Measurements from ENCODE around the gene DBH. TPM values are rescaled to one million over a fixed set of nuclear protein-coding genes. Genes with fewer than 3 reads are reported as not detected.
A peak's percentile ranks its signal among the peaks of the same experiment; 100 is the strongest.

The DBH gene
- polyA plus RNA-seq, 4 donors, result 0.77 to 2.3 (median 1.7) TPM

DNA sequence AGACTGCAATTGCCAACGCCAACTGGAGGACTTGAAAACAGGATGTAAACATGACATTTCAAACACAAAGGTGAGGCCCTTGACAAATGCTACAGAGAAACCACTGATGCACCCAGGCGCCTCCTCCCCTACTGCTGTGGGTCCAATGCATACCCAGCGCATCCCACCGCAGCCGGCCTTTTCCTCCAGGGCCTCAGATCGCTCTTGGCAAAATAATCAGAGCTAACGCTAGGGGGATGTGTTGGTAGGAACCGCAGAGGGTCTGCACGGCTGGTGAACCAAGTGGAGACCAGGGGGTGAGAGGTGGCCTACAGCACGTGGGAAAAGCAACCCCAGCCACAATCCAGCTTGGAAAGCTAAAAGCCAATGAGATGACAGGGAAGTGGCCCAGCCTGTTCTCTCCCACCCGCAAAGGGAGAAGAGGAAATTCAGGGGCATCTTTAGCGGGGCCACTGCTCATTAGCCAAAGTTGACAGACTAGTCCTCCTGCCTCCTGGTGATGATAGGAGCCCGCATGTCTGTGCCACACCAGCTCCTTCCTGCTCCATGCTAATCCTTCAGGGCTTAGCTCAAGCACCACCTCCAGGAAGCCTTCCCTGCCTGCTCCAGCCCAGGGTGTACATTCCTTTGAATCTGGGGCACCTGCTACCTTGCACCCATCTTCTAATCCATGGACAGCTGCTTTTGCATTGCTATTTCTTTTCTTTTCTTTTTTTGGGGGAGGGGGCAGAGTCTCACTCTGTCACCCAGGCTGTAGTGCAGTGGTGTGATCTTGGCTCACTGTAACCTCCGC lies 32.8 kb upstream of the DBH start:
- DNase-seq (ENCODE audit: low read depth in 4 of 4, low spot score in 3 of 4), result no peak

DNA sequence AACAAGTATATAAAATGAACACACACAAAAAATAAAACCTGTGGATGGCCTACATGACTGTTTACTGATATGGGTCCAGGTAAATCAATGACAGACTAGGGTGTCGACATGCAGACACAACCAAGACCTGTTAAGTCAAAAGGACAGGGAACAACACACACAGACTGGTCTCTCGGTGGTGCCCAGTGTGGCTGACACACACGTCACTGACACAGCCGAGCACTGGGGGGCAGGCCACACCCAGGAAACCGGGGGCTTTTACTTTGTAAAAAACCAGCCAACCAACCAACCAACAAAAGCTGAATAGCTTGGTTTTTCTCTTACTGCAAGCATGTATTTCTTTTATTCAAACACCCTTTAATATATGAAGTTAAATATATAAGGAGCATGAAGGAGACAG lies 31.9 kb upstream of the DBH start:
- no peak for DNase-seq (ENCODE audit: low read depth in 4 of 4, low spot score in 3 of 4)

DNA sequence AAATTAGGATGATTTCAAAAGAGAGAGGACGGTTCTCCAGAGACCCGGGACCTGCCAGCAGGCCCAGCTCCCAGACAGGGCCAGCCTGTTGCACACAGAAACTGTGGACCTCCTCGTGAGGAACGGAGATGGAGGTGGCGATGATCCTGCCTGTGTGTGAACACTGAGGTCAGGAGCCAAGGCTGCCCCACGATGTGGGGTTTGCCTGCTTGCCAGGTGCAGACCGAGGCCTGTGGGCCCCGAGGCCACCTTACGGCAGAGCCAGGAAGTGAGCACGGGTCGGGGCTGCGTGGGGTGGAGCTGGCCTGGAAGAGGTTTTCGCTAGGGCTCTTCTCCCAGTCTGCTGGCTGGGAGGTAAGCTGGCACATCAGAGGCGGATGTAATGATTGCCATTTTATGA lies 31.3 kb upstream of the DBH start:
- no peak for DNase-seq (ENCODE audit: low read depth in 4 of 4, low spot score in 3 of 4)

DNA sequence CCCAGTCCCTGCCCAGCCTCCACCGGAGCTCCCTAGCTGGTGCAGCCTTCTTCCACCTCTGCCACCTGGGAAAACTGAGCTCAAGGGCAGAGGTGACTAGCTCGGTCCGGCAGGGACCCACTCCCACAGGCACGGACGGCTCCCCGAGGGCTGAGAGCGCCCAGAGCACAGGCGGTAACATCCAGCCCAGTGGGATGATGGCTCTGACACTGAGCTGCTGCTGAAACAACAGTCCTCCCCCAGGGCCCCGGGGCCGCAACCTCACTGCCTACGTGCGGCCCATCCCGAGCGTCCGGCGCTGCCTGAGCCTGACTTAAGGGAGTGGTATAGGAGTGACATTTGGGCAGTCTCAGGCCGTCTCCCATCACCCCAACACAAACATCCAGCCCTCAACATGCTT lies 30.7 kb upstream of the DBH start:
- no peak for DNase-seq (ENCODE audit: low read depth in 4 of 4, low spot score in 3 of 4)

DNA sequence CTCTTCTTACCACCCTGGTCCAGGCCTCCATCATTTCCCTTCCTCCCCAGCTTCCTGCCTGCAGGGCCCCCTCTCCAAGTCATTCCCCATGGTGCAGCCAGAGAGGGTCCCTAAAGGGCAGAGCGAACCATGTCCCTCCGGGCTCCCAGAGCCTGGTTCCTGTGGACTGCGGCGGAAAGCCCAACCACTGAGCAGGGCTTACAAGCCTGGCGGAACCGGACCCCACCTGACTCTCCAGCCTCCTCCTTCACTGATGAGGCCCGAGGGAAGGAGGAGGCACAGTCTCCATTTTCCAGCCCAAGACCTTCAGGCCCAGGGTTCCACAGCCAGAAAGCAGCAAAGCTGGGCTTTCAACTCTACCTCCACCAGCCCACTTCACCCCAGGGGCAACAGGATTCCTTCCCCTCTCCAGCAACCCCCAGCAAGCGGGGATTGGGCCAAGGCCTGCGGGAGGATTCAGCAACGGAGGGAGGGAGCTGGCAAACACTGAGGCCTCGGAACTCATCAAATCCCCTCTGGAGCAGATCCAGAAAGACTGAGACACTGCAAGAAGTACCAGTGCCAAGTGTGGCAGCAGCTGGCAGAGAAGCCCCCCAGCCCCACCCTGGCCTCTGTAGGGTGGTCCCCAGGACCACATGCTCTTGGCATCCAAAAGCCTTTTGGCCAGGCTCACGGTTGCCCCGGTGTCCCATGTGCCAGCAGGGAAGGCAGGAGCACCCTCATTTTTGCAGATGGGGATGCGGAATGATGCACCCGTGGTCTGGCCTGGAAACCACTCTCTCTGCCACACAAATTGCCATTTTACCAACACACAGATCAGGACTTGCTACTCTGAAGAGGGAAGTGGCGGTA lies 30.1 kb upstream of the DBH start:
- DNase-seq (ENCODE audit: low read depth in 4 of 4, low spot score in 3 of 4), result no peak

DNA sequence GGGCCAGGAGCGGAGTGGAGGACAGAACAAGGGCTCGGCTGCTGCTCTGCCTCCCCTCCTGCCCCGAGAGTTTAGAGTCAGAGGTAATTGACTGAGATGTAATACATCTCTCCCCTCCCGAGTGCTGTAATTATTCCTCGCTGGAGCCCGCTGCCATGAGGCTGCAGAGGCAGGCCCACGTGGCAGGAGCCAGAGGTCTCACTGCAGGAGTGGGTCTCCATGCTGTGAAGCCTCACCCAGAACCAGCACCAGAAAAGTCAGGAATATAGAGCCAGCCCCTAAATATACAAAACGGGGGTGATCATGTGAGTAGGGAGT lies 29.5 kb upstream of the DBH start:
- no peak for DNase-seq (ENCODE audit: low read depth in 4 of 4, low spot score in 3 of 4)

DNA sequence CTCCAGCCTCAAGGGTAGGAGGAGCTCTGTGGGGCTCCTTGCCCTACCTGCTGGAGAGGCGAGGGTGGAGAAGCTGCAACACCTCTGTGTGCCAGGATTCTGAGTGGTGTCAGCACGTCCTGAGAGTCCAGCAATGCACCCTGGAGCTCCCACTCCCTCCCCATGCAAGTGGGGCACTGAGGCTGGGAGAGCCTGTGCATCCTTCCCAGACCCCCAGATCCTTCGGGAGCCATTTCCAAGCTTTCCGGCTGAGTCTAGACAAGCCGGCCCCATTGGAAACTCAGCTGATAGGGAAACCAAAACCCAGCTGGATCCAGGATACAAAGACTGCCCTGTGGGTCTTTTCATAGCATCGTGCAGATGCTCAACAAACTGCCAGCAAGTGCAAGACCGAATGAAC lies 28.8 kb upstream of the DBH start:
- DNase-seq (ENCODE audit: low read depth in 4 of 4, low spot score in 3 of 4), result no peak

DNA sequence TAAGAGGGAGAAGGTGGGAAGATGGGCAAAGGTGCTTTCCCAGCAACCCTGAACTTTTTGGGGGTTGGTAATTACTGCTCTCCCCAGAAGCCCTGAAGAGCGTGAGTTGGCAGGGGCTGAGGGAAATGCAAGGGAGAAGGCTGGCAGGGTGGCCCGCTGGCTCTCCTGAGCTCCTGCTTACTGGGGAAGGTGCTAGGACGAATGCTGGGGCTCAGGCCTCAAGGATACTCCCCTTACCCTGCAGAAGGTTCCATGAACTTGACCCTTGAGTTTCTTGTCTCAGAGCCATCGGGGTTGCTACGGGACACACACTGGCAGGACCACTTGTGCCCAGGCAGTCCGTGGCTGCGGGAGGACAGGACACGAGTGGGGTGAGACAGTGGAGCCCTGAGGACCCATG lies 28.2 kb upstream of the DBH start:
- no peak for DNase-seq (ENCODE audit: low read depth in 4 of 4, low spot score in 3 of 4)

DNA sequence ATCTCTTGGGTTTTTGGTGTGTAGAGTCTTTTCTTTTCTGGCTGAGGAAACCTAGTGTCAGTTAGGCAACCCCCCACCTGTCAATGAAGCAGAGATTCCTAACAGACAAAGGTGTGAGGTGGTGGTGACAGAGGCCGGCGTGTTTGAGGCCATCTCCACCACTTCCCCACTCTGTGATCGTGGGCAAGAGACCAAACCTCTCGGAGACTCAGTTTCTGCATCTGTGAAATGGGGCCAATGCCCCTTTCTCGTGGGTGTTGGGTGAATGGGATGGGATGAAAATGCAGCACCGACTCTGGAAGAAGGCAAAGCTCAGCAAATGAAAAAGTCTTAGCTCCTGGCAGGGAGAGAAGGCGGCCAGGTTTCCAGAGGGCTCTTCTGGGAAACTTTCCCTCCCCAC lies 27.8 kb upstream of the DBH start:
- no peak for DNase-seq (ENCODE audit: low read depth in 4 of 4, low spot score in 3 of 4)

DNA sequence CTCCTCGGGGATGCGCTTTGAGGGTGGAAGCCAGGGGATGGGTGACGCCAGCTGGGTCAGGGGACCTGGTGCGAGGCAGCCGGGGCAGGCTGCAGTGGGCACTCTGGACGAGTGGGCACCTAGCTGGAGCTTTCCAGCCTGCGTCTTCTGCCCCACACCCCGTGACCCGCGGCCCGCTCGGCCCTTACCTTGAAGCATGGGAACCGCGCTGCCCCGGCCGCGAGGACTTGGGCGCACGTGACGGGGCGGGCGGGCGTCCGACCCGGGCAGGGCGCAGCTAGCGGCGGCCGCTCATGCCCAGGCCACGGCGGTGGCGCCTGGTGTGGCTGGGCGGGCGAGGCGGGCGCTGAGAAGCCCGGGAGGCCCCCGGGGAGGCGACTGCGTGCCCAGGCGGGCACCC lies 27.3 kb upstream of the DBH start:
- DNase-seq (ENCODE audit: low read depth in 4 of 4, low spot score in 3 of 4), result no peak

DNA sequence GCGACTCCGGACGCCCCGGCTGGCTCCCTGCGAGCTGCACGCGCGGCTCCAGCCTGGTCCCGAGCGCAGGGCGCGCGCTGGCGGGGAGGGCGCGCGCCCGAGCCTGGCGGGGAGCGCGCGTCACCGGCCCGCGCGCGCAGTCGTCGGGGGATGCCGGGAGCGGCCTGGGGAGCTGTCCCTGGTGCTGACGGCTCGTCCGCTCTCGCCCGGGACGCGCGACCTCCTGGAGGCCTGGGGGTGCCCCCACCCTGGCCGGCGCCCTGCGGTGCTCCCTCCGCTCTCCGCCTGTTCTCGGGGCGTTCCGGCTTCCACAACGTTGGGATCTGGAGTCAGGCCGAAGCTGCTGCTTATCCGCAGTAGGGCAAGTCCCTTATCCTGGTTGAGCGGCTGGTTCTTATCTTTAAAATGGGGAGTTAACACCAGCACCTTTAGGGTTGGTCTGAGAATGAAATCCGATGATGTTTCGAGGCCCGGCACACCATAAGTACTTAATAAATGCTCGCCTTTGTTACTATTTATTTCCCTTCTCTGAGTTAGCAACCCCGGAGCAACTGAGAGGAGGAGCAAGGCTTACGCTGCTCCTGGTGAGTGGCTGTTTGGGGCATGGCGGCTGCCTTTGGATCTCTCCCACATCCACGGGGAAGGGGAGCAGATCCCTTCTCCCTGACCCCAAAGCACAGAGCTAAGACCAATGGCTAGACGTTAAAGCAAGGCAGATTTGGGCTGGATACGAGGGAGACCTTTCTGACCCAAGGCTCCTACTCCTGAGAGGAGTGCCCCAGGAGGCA lies 26.7 kb upstream of the DBH start, which contains the start of gene FAM163B:
Gene FAM163B, minus strand, starts transcription at position 79 of the 788 bp plus-strand sequence. CDS start 29,166 bp downstream, outside the sequence.
- peak in 3 of 4 donors; percentile 45 to 72 (median 55) for DNase-seq (ENCODE audit: low read depth in 4 of 4, low spot score in 3 of 4)

DNA sequence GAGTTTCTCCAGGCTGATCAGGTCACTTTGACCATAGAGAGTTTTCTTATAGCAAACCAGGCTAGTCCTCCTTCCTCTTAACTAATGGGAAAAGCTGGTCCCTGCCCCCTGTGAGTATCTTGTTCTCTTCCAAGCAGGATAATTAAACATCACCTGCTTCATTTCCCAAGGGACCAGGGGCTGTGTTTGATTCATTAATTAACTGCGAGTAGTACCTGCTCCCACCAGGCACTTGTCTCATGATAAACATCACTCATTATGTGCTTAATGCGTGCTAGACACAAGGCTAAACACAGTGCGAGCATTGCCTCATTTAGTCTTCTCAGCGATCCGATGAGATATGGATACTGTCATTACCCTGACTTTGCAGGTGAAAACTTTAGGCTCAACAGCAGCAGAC lies 25.3 kb upstream of the DBH start:
- no peak for DNase-seq (ENCODE audit: low read depth in 4 of 4, low spot score in 3 of 4)

DNA sequence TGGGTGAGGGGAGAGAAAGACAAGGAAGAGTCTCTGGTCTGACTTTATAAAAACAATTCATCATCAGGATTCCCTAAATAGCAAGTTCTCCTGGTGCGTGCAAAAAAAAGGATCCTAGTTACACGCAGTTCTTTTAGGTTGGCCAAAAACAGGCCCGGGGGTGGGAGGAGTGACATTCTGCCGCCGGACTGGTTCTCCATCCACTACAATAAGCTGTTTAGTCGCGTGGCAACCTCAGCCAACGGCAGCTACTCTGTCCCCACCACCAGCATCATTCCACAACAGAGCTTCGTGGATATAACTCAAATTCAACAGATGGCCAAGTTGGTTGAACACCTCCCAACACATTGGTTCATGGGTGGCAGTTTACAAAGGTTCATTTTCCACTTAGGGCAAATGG lies 24.1 kb upstream of the DBH start:
- DNase-seq (ENCODE audit: low read depth in 4 of 4, low spot score in 3 of 4), result no peak

DNA sequence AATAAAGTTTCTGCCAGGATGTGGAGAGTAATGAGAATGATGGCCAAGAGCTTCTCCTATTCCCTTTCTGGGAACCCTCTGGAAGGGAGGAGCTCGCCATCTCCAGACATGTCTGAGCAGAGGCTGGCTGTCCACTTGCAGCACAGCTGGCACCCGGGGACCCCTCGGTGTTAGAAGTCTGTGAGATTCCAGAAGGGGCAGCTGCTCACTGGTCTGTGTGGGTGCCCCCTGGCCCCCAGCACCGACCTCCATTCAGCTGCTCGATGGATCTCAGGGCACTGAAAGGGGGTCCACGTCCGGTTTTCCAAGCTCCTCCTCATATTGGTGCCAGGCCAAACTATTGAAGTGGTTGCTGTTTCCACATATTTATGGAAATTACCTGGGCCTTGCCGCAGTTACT lies 23.3 kb upstream of the DBH start:
- DNase-seq (ENCODE audit: low read depth in 4 of 4, low spot score in 3 of 4), result no peak

DNA sequence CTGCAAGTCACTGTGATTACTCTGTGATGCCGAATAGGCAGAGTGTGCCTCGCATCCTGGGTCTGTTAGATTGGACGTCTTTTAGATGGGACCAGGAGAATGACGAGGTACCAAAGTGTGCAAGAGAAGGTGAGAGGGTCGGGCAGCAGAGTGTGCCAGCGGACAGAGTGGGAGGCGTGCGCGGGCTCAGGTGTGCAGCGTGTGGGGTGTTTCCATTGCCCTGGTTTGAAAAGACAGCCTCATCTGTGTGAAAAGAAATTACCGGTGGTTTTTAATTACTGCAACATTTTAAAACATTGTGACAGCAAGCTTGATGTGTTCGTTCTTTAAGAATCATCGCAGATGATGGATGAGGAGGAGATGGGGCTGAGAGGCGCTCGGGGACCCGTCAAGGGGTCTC lies 22.7 kb upstream of the DBH start:
- DNase-seq (ENCODE audit: low read depth in 4 of 4, low spot score in 3 of 4), result no peak

DNA sequence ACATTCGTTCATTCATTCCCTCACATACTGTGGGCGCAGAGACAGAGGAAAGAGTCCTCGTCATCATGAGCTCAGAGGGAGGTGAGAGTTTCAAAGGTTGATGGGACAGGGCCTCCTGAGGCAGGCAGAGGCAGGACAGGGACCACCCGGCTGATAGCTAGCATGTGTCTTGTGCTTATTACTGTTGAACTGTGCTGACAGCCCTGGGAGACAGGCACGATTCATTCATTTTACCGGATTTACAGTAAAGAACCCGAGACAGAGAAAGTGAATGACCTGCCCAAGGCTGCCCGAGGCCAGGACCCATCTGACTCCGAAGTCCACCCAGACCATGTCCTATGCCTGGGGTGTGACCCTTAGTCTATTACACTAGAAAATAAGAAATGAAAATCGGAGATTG lies 22.1 kb upstream of the DBH start:
- DNase-seq (ENCODE audit: low read depth in 4 of 4, low spot score in 3 of 4), result no peak

DNA sequence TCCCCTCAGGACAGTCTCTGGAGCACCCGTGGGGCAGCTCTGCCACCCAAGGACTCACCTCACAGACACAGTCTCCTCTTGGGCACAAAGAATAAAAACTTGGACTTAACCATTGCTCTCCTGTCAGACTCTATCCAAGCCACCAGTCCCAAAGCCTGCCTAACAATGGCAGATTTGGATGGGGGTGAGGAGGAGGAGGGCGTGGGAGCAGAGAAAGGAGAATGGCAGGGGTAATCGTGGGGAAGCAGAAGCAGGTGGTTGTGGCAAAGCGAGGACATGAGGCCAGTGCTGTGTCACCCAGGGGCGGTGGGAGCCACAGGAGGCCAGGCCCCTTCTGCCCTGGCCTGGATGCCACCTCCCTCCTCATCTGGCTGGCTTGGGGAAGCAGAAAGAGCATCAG lies 21.5 kb upstream of the DBH start:
- DNase-seq (ENCODE audit: low read depth in 4 of 4, low spot score in 3 of 4), result no peak

DNA sequence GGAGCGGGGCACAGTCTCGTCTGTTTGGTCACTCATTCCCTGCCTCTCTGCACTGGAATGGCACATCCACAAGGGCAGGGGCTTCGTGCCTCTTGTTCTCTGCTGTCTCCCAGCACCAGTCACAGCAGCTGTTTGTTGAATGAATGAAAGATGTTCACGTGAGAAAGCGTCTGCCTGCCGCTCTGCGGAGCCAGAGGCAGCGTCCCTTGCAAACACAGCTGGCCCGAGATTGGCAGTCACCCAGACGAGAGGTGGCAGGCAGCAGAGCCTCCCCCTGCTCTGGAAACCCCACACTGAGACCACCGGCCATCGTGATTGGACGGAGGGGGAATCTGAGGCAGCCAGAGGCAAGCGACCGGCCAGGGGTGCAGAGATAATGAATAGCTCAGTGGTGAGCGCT lies 21.0 kb upstream of the DBH start:
- DNase-seq (ENCODE audit: low read depth in 4 of 4, low spot score in 3 of 4), result no peak

DNA sequence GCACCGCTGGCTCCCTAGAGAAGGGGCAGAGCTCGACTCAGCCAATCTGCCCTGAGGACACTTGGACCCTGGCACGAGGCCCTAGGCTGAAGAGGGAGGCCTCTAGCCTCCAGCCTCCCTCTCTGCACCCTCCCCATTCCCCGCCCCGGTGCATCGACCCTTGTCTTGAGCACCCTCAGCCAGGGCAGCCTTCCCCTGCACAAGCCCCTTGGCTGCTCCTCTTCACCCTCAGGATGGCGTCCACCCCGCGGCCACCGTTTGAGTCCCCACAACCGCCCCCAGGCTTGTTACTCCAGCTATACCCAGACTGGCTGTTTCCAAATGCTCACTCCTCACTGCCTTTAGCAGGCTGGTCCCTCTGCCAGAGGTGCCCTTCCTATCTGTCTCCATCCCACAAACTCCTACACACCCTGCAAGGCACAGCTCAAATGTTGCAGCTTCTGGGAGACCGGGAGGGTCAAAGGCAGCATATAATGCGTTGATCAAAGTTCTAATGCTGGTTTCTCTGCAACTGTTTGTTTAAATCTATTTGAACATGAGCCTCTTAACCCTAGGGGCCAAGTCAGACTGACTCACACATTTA lies 20.5 kb upstream of the DBH start:
- DNase-seq (ENCODE audit: low read depth in 4 of 4, low spot score in 3 of 4), result no peak

DNA sequence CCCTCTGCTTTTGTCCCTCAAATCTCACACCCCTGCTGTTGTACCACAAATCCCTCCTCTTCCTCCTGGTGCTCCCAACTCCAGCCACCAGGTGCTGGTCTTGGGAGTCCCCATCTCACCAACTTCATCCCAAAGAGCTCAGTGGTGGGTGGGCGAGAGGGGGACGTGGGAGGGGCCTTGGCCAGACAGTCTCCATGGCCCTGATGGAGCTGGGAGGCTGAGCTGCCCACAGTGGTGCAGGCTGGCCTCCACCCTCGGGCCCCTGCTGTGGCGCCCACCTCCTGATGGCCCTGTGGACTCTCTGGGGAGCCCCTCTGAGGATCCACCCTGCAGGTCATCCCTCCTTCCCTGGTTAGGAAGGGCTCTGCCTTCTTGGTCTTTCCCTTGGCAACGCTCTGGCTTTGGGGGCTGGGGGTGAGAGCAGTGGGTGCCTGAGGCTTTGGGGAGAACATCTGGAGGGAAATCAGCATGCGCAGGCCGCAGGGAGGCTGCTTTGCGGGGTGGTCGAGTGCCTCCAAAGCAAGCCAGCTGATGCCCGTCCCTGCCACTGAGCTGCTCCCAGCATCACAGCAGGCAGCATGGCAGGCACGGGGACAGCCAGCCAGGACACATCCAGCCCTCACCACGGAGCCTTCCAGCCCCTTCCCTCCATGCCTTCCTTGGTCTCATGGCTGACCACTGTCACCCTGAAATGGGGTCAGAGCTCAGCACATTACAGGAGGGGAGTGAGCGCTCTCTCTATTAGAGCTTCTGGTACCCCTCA lies 19.3 kb upstream of the DBH start:
- no peak for DNase-seq (ENCODE audit: low read depth in 4 of 4, low spot score in 3 of 4)

All from left renal pelvis (tissue), 4 donors.